PFSK-1 (cell line): ENCODE results near the gene TRERF1.

Source experiments
- FOXP2 ChIP-seq: optimal IDR thresholded peaks from 2 replicates; pipeline ENCODE3; 2011; ENCODE audit warnings: borderline replicate concordance, control low read depth, inconsistent platforms; ENCODE audit not compliant: insufficient read depth; ENCODE audit errors: extremely low read length, extremely low read depth
- POLR2AphosphoS5 ChIP-seq: IDR thresholded peaks from 2 replicates; pipeline ENCODE4 v1.6.1; 2012; ENCODE audit warnings: low read depth, mild to moderate bottlenecking, control low read depth, low read length, moderate library complexity
- REST ChIP-seq, 2 experiments: IDR thresholded peaks; 2 replicates each; pipeline versions ENCODE4 v1.6.1 to v1.8.0; 2011 to 2012; ENCODE audit warnings: low read depth in 2 of 2, low read length in 2 of 2, control low read depth in 1 of 2, inconsistent platforms in 1 of 2, mild to moderate bottlenecking in 1 of 2, moderate library complexity in 1 of 2; ENCODE audit not compliant: insufficient read depth in 1 of 2

- no peak for TF ChIP-seq FOXP2
- TF ChIP-seq POLR2AphosphoS5: no peak
- no peak for TF ChIP-seq REST (IDR thresholded peaks at IDR 0.05; ENCODE audit: insufficient read depth in 1 of 2, low read depth in 2 of 2, low read length in 2 of 2)
Measured at GRCh38 chr6:42436825-42437224, 14.9 kb downstream of the TRERF1 start.
